Measurements from ENCODE around the gene RPRD1A. TPM values are rescaled to one million over a fixed set of nuclear protein-coding genes. Genes with fewer than 3 reads are reported as not detected.
A peak's percentile ranks its signal among the peaks of the same experiment; 100 is the strongest.

Gene RPRD1A
- total and polyA plus RNA-seq, 2 donors from 2014 or later: 25.9 to 42.4 TPM

- peaks cover 0 to 1% (median 0%) of the 10 kb centered on the region in 3 donors for H3K4me1 ChIP-seq (ENCODE audit: control insufficient read depth in 2 of 3, insufficient read depth in 2 of 3, low read depth in 1 of 3, low read length in 3 of 3)
- no peak for TF ChIP-seq CTCF (IDR thresholded peaks at IDR 0.05; ENCODE audit: borderline replicate concordance, extremely low read depth, insufficient read depth)
- peaks cover 11 to 41% (median 16%) of the 10 kb centered on the region in 3 donors for H3K36me3 ChIP-seq (ENCODE audit: control insufficient read depth in 2 of 3, insufficient read depth in 3 of 3, low read length in 3 of 3)
- no peak overlapping the region for H3K9ac ChIP-seq (ENCODE audit: low read length in 3 of 3)
- no peaks in the 10 kb centered on the region for H3K9me3 ChIP-seq (ENCODE audit: control insufficient read depth in 2 of 3, insufficient read depth in 1 of 3, low read length in 3 of 3)
- intact Hi-C loops (cut with DNase I): no loop called here
- FAIRE-seq: no peak
- H3K27ac ChIP-seq (ENCODE audit: low read depth in 2 of 2, low read length in 2 of 2): no peak overlapping the region
- H3K27me3 ChIP-seq (ENCODE audit: control insufficient read depth, insufficient read depth, low read length): no peaks in the 10 kb centered on the region
- H3K4me3 ChIP-seq (ENCODE audit: low read length in 3 of 3): no peak overlapping the region
- DNase-seq: no peak
Measured at GRCh38 chr18:35979112-35979511, 88.2 kb downstream of the RPRD1A start.

GRCh38 chr18:35974181-35974580 lies 93.2 kb downstream of the RPRD1A start:
- no peak for FAIRE-seq
- no peak for DNase-seq
- H3K27me3 ChIP-seq (ENCODE audit: control insufficient read depth, insufficient read depth, low read length): no peaks in the 10 kb centered on the region
- H3K9me3 ChIP-seq (ENCODE audit: control insufficient read depth in 2 of 3, insufficient read depth in 1 of 3, low read length in 3 of 3): no peaks in the 10 kb centered on the region
- H3K9ac ChIP-seq (ENCODE audit: low read length in 3 of 3): no peak overlapping the region
- intact Hi-C loops (cut with DNase I): no loop called here
- H3K36me3 ChIP-seq (ENCODE audit: control insufficient read depth in 2 of 3, insufficient read depth in 3 of 3, low read length in 3 of 3): peaks cover 4 to 24% (median 14%) of the 10 kb centered on the region in 3 donors
- H3K27ac ChIP-seq (ENCODE audit: low read depth in 2 of 2, low read length in 2 of 2): no peak overlapping the region
- no peak overlapping the region for H3K4me3 ChIP-seq (ENCODE audit: low read length in 3 of 3)
- H3K4me1 ChIP-seq (ENCODE audit: control insufficient read depth in 2 of 3, insufficient read depth in 2 of 3, low read depth in 1 of 3, low read length in 3 of 3): peaks cover 0 to 14% (median 7%) of the 10 kb centered on the region in 3 donors
- no peak for TF ChIP-seq CTCF (IDR thresholded peaks at IDR 0.05; ENCODE audit: borderline replicate concordance, extremely low read depth, insufficient read depth)

GRCh38 chr18:35973650-35974049 lies 93.7 kb downstream of the RPRD1A start:
- no peak for DNase-seq
- Histone ChIP-seq H3K9ac (ENCODE audit: low read length in 3 of 3) (no peak overlapping the region), H3K27ac (ENCODE audit: low read depth in 2 of 2, low read length in 2 of 2) (no peak overlapping the region), H3K36me3 (ENCODE audit: control insufficient read depth in 2 of 3, insufficient read depth in 3 of 3, low read length in 3 of 3) (peaks cover 4 to 21% (median 14%) of the 10 kb centered on the region in 3 donors), H3K4me3 (ENCODE audit: low read length in 3 of 3) (peak overlapping the region in 2 of 3 donors; percentile 92 to 98), H3K27me3 (ENCODE audit: control insufficient read depth, insufficient read depth, low read length) (no peaks in the 10 kb centered on the region), H3K9me3 (ENCODE audit: control insufficient read depth in 2 of 3, insufficient read depth in 1 of 3, low read length in 3 of 3) (no peaks in the 10 kb centered on the region), H3K4me1 (ENCODE audit: control insufficient read depth in 2 of 3, insufficient read depth in 2 of 3, low read depth in 1 of 3, low read length in 3 of 3) (peaks cover 0 to 14% (median 7%) of the 10 kb centered on the region in 3 donors)
- TF ChIP-seq CTCF (IDR thresholded peaks at IDR 0.05; ENCODE audit: borderline replicate concordance, extremely low read depth, insufficient read depth): no peak
- intact Hi-C loops (cut with DNase I): no loop called here
- FAIRE-seq: no peak
